NCI-H2196 (cell line): ENCODE data around the gene EDN3.
"Not testable (repeated sequence)": the region's sequence is repeated elsewhere in the genome, so short reads cannot be mapped to it uniquely, and the experiment has no call there.

Experiments used
- DNase-seq: peaks from one replicate; lab custom pipeline; 2025; ENCODE audit not compliant: unreplicated experiment; lab: John Stamatoyannopoulos, UW

EDN3 gene

GRCh38 chr20:59334651-59335300, 34.4 kb downstream of the EDN3 start:
- no peak for DNase-seq

GRCh38 chr20:59335377-59335776, 35.0 kb downstream of the EDN3 start:
- DNase-seq: no peak

GRCh38 chr20:59336540-59336939, 36.1 kb downstream of the EDN3 start:
- DNase-seq: no peak

GRCh38 chr20:59338444-59338843, 38.0 kb downstream of the EDN3 start:
- DNase-seq: not testable (repeated sequence)

- DNase-seq: no peak
Observed at GRCh38 chr20:59340201-59340885, 39.9 kb downstream of the EDN3 start.

GRCh38 chr20:59341285-59342022, 41.0 kb downstream of the EDN3 start:
- DNase-seq: not testable (repeated sequence)

- no peak for DNase-seq
Observed at GRCh38 chr20:59342023-59342957, 41.9 kb downstream of the EDN3 start.

GRCh38 chr20:59346061-59346460, 45.6 kb downstream of the EDN3 start:
- no peak for DNase-seq

- DNase-seq: no peak
Observed at GRCh38 chr20:59349277-59349676, 48.9 kb downstream of the EDN3 start.

- DNase-seq: no peak
Observed at GRCh38 chr20:59350330-59351156, 50.1 kb downstream of the EDN3 start.

- no peak for DNase-seq
Observed at GRCh38 chr20:59351157-59352040, 51.0 kb downstream of the EDN3 start.

GRCh38 chr20:59352541-59352940, 52.1 kb downstream of the EDN3 start:
- DNase-seq: no peak

GRCh38 chr20:59352990-59353389, 52.6 kb downstream of the EDN3 start:
- DNase-seq: no peak

- DNase-seq: no peak
Observed at GRCh38 chr20:59354460-59354859, 54.0 kb downstream of the EDN3 start.

- no peak for DNase-seq
Observed at GRCh38 chr20:59355242-59355641, 54.8 kb downstream of the EDN3 start.

GRCh38 chr20:59356662-59357165, 56.3 kb downstream of the EDN3 start:
- no peak for DNase-seq

- not testable (repeated sequence) for DNase-seq
Observed at GRCh38 chr20:59358793-59359192, 58.4 kb downstream of the EDN3 start.

- no peak for DNase-seq
Observed at GRCh38 chr20:59359906-59360725, 59.7 kb downstream of the EDN3 start.
